ENCODE data around the gene SLC35F3.
"Not testable (repeated sequence)": the region's sequence is repeated elsewhere in the genome, so short reads cannot be mapped to it uniquely, and the experiment has no call there.

SLC35F3 gene

DNA sequence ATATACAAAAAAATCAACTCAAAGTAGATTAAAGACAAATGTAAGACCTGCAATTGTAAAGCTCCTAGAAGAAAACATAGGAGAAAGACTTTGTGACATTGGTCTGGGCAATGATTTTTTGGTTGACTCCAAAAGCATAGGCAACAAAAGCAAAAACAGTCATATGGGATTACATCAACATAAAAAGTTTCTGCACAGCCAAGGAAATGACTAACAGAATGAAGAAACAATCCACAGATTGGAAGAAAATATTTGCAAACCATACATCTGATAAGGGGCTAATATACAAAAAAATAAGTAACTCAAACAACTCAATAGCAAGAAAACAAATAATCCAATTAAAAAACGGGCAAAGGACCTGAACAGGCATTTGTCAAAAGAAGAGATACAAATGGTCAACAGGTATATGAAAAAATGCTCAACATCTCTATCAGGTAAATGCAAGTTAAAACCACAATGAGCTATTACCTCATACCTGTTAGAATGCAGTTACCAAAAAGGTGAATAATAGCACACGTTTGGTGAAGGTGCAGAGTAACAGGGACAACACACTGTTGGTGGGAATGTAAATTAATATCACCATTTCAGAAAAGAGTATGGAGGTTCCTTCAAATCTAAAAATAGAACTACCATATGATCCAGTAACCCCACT lies 295.1 kb downstream of the SLC35F3 start:
- DNase-seq = no peak

DNA sequence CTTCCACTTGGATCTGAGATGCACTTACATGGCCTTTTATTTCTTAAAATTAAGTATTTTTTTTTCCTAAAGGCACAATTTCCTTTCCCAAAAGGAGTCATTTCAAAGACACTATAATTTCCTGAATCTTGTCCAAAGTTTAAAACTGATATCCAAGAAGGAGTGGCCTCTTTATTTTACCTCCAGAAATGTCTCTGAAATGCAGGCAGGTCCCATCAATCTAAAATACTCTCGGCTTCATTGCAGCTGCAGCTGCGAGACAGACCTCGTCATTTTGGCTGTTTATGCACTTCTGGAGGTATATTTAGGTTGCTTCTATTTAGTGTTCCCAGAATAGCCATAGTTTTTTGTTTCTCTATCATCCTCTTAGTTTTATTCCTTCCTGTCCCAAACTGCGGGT lies 296.1 kb downstream of the SLC35F3 start:
- no peak for DNase-seq

DNA sequence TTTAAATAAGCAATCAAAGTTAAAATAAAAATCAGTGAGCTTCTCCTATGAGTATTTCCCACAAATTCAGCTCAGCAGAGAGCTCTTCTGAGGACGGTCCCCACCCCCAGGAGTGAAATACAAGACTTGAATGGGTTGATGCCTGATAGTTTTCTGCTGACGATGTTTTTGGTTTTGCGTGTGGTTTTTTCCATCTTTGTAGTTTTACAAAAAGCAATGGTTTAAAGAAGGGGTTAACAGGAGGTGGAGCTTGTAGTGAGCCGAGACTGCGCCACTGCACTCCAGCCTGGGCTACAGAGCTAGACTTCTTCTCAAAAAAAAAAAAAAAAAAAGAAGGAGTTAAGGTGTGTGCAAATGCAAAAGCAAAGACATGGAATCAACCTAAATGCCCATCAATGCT lies 297.1 kb downstream of the SLC35F3 start:
- no peak for DNase-seq

DNA sequence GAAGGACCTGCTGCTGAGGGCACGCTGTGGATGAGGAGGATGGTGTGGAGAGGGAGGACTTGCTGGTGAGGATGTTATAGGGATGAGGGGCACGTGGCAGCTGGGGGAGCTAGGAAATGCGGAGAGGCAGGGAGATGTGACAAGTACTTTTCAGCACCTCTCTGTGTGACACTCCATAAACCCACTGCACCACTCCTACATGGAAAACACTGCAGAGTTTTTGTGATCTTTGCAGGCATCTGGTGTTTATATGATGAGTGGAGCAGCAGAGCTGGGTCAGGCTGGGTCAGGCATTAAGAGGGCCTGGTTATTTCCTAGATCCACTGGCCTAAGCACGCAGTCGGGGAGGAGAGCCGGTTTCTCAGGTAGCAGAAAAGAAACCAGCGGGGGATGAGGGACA lies 301.5 kb downstream of the SLC35F3 start:
- DNase-seq = no peak

DNA sequence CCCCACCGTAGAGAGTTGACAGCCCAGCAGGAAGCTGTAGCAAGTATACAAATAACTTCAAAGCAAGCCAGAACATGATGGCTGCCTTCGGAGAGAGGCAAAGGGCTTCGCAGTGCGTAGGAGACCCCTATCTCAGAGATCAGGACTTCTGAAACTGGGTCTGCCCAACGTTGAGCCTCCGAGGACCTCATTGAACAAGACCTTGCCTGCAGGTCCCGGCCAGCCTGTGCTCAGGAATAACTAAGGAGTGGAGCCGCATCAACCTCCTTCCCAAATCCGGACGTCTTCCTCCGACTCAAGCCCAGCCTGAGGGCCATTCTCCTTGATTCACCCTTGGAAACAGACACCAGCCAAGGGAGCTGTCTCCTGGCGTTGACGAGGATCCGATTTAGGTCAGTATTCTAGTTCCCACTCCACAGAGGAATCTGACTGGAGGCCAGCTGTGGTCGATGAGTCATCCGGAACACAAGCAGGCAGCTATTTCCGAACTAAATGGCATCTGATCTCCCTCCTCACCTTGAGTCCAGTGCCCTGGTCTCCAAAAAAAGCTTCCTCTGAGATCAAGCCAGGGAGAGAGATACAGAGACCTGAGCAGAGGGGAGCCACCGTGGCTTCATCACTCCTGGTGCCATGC lies 302.3 kb downstream of the SLC35F3 start:
- DNase-seq = peak; percentile 31

DNA sequence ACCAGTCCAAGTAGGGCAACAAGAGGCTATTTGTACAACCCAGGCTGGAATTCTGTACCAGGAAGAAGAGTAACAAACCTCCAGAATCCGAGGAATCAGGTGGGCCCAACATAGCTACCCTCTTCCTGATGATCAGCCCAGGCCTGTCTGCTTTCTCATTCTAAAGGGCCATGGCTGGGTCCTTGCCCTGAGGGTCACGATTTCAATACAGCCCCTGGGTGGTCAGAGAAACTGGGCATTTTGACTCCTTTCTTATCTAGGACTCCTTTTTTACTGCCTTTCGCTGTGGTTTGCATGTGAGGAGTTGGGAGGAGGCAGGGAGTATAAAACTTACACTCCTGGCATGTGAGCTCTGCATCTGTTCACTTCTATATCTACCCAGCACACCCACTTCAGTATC lies 303.9 kb downstream of the SLC35F3 start:
- no peak for DNase-seq

DNA sequence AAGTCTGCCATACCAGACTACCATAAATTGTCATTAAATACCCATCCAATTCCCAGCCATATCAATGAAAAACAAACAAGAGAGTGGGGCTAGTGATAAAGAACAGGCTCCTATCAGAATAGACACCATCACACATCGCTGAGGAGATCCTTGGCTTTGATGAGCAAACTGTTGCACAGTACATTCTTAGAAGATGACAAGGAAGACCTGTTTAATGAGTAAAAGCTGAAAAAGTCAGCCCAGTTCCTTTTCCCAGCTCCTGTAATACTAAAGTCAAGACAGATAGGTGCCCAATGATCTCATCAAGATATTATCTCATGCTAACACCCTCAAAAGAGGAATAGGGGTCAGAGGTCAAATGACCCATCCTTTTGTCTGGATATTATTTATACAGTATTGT lies 304.3 kb downstream of the SLC35F3 start:
- DNase-seq = no peak

DNA sequence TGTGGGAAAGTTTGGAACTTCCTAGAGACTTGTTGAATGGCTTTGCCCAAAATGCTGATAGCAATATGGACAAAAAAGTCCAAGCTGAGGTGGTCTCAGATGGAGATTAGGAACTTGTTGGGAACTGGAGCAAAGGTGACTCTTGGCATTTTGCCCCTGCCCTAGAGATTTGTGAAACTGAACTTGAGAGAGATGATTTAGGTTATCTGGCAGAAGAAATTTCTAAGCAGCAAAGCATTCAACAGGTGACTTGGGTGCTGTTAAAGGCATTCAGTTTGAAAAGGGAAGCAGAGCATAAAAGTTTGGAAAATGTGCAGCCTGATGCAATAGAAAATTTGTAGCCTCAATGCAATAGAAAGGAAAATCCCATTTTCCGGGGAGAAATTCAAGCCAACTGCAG lies 306.0 kb downstream of the SLC35F3 start:
- not testable (repeated sequence) for DNase-seq

DNA sequence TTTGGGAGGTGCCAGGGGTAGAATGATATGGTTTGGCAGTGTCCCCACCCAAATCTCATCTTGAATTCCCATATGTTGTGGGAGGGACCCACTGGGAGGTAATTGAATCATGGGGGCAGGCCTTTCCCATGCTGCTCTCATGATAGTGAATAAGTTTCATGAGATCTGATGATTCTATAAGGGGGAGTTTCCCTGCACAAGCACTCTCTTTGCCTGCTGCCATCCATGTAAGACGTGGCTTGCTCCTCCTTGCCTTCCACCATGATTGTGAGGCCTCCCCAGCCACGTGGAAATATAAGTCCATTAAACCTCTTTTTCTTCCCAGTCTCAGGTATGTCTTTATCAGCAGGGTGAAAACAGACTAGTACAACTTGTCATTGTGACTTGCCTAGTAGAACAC lies 307.4 kb downstream of the SLC35F3 start:
- not testable (repeated sequence) for DNase-seq

DNA sequence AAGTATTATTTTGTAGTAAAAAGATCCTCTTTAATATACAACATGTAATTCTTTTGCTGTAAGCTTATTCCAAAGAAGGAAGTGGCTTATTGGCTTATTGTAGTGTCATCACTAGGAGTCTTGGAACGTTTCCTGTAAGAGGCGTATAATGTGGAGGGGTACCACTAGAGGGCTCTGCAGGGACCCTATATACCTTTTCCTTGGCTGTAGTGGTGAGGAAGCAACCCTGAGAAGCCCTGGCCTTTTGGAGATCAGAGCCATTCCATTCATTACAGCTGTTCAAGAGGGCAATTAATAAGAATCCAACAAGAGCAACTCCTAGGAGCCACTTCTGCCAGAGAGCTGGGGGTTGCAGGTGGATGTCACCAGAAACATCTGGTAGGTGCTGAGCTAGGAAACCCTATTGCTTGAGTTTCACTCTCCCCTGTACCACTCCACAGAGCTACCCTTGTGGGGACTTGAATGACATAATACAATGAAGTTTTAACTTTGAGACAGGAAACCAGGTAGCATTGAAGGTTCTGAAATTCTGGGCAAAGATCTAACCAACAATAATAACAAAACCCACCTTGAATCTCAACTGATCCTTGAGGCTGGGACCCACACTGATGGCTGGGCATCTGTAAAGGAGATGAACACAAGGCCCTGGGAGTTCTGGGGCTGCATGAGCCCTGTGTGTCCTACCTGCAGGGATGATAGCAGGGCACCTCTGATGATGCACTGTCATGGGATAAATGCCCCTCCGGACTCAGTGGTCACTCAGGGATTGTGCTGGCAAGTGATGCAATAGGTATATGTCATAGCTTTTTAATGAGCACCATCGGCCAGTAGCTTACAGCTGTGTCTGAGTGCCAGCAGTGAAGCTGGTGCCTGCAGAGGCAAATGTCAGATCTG lies 308.5 kb downstream of the SLC35F3 start:
- no peak for DNase-seq

DNA sequence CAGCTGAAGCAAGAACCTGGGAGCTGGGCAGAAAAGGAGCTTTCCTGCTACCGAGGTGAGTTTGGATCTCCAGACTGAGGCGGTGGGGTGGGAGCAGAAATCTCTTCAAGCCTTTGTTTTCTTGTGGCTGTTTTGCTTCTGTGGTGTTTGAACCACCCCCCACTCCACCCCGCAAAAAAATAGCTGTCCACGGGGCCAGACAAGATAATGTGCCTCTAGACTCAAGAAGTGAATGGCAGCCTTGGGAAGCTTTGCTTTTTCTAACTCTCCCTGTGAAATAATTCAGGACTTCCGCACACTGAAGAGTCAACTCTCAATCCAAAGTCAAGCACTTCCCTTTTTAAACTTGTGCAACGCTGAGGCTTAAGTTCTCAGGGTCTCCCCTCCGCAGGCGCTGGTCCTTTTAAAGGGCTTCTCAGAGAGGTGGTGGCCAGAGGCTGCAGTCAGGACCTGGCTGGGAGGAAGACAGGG lies 309.2 kb downstream of the SLC35F3 start:
- no peak for DNase-seq

DNA sequence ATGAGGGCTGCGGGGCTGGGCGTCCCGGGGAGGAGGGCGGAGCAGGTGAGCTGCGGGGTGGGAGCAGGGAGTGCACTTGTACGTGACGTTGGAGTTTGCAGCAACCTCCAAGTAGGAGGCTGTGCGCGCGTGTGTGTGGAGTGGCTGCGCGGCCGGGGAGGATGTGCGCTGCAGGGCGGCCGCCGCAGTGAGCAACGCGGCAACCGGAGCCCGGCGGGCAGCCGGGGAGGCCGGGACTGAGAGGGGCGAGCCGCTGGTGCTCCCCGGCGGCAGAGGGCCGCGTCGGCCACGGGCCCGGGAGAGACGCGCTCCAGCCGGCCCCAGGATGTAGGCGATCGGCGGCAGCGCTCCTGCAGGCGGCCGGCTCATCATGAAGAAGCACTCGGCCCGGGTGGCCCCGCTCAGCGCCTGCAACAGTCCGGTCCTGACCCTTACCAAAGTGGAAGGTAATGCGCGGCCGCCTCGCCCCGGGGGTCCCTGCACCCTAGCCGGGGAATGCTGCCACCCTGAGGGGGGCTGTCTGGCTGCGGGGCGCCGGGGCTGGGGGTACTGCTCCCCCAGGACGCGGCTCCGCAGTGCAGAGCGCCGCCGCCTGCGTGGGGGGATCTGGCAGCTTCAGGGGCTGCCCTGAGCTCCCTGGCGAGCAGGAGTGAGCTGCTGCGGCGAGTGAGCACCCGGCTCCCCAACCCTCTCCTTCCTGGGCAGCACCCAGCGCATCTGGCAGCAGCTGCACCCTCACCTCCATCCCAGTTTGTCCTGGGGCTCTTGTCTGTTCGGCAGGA lies 309.8 kb downstream of the SLC35F3 start:
- no peak for DNase-seq

DNA sequence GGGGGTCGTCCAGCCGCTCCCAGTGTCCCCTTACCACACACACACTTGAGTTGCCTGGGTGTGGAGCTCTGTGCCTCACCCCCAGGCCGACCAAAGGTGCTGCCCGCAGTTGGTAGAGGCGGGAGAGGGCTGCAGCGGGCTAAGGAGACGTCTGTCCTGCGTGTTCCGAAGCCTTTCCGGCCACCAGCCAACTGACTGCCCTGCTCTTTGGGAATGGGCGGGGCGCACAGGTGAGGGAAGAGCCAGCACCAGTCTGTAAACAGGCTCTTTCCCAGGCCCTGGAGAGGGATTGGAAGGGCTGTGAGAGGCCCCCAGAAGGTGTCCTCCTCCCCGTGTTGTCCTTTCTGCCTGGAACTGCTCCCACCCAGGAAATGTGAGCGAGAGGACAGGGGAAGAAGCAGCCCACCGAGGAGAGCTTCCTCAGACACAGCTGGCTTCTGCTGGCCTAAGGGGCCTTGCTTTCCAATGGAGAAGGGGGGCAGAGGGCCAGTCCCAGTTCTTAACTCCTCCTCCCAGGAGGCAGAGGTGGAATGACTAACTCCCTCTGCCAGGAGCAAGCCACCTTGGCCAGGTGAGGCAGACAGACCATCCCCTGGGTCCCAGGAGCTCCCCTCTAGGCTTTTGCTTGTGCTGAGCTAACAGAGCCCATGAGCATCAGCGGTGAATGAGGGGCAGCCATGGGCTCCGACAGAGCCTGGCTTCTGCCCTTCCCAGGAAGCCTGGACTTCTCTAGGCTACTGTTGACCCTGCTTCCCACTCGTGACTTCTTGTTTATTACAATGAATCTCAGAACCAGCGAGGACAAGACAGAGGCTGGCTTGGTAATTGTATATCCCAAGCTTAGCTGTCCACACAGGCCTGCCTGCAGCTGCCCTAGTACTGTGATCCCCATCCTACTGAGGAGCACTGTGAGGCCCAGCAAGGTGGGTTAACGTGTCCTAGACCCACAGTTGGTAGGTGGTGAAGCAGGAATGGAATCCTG lies 310.7 kb downstream of the SLC35F3 start:
- DNase-seq = no peak

DNA sequence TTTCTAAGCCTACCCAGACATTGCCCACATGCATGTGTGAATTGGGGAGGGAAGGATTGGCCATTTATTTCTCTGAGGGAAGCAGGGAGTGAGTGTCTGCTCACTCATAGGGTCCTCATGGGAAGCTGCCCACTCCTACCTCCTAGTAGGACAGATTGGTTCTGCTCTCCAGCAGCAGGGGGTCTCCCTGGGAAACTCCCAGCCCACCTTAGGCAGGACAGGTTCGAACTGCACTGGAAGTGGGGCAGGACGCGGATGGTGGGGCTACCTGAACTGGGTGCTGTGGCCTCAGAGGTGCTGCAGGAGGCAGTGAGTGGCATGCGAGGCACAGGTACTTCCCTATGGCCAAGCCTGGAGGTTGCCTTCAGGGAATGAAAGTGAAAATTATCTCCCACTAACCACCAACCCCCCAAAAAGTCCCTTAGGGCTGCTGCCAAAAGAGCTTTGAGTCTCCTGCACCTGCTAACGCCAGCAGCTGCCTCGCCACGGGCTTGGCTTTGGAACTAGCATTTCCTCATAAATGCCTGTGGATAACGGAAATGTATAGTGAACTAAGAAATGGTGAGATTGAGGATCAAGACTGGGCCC lies 311.7 kb downstream of the SLC35F3 start:
- no peak for DNase-seq

DNA sequence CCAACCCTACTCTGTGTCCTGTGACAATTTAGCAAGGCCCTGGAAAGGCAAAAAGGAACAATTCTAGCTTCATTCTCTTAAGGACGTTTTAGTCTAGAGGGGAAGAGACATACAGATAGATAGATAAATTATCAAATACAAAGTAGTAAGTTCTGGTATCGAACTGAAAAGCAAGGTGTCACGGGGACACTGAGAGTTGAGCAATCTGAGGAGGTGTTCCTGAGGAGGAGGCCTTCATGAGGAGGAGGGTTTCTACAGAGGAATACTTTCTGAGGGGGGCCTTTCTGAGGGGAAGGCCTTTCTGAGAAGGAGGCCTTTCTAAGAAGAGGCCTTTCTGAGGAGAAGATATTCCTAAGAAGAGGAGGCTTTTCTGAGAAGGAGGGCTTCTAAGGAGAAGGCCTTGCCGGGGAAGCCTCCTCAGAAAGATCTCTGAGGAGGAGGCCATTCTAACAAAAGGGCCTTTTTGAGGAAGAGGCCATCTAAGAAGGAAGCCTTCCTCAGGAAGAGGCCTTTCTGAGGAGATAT lies 312.9 kb downstream of the SLC35F3 start:
- DNase-seq = no peak

DNA sequence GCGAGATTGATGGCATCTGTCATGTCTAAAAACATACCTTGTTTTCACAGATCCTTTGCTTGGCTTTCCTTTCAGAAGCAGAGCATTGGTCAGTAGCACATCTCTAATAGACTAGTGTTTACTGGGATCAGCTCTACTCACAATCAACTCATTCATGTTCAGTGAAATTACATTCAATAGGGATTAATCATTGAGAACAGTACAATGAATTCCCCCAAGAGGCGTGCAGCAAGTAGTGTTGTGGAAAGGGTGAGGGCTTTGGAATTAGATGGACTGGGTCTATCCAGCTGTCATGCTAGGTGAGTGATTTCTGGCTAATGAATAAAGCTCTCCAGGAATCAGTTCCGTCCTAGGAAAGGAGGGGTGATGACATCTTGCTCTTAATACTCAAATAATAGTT lies 313.6 kb downstream of the SLC35F3 start:
- no peak for DNase-seq

DNA sequence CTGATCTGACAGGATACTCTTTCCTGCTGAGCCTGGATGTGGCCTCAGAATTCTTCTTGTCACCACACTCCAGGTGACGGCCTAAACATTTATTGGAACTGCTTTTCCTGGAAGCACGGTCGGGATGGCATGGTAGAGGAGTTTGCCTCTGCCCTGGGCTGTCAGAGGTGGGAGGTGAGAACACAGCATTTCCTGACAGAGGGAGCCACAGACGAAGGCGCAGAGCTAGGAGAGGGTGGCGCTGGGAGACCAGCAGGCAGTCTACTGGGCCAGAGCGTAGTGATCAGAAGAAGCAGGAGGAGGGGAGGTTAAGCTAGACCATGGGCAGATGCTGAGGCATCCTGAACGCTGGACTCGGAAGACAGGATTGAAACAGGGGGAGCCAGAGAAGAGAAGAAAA lies 315.2 kb downstream of the SLC35F3 start:
- no peak for DNase-seq

DNA sequence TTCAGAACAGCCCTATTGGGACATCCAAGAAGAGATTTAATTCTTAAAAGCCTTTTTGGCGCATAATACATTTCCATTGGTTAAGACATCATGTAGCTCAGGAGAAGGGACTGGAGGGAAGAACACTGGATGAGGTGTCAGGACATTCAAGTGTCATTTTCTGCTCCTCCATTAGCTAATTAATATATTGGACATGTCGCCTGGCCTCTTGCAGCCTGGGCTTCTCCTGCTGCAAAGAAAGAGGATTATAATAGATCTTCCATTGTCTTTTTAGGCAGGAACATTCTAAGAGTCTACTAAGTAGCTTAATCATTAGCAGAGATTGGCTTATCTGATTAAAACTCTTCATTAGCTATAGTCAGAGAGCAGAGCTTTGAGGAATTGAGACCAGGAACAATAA lies 317.1 kb downstream of the SLC35F3 start:
- DNase-seq = no peak

DNA sequence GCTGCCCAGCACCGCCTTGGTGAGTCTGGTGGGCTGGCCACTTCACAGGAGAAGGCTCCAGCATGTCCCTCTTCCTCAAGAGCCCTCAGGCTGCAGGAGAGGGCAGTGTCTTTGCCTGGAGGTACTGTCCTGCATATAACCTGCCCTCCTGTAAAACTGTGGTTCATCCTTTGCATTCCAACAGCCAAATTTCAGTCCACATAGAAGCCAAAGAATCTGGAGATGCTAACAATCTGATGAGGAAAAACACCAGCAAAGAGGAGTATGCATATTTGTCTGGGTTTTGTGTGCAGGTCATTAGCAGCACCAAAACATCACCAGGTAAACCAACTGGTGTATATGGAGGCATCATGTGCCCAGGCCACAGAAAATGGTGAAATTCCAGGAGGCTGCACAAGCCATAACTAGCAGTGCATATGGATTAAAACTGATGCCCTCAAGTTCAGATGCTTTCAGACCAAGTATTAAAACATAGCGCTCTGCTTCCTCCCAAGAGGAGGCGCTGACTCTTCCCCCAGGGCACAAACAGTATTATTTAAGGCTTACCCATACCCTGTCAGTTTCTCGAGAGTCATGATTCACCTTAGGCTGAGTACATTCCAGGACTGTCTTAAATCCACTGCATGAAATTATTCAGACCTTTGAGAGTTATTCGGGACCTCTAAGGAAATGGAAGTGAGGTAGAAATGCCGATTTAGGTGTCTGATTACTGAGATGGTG lies 318.2 kb downstream of the SLC35F3 start:
- no peak for DNase-seq

All from fibroblast of skin of scalp (primary cell).